ENCODE measurements around the gene FAM177A1.

DNA sequence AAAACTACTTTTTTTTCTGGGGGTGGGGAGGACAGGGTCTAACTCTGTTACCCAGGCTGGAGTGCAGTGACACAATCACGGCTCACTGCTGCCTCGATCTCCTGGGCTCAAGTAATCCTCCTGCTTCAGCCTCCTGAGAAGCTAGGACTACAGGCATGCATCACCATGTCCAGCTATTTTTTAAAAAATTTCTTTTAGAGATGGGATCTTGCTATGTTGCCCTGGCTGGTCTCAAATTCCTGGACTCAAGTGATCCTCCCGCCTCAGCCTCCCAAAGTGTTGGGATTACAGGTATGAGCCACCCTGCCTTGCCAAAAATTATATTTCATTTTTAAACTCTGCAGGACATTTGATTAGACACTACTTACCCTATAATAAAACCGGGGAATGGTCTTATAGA, 70.2 kb downstream of the FAM177A1 start:
- TF ChIP-seq, protein P1, sequence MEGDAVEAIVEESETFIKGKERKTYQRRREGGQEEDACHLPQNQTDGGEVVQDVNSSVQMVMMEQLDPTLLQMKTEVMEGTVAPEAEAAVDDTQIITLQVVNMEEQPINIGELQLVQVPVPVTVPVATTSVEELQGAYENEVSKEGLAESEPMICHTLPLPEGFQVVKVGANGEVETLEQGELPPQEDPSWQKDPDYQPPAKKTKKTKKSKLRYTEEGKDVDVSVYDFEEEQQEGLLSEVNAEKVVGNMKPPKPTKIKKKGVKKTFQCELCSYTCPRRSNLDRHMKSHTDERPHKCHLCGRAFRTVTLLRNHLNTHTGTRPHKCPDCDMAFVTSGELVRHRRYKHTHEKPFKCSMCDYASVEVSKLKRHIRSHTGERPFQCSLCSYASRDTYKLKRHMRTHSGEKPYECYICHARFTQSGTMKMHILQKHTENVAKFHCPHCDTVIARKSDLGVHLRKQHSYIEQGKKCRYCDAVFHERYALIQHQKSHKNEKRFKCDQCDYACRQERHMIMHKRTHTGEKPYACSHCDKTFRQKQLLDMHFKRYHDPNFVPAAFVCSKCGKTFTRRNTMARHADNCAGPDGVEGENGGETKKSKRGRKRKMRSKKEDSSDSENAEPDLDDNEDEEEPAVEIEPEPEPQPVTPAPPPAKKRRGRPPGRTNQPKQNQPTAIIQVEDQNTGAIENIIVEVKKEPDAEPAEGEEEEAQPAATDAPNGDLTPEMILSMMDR (IDR thresholded peaks at IDR 0.05) = no peak
- no peak for TF ChIP-seq POLR2A (IDR thresholded peaks at IDR 0.05)
